GM12878 (cell line): ENCODE measurements around the gene SOX6. TPM values are rescaled to one million over a fixed set of nuclear protein-coding genes. Genes with fewer than 3 reads are reported as not detected.

ENCODE experiments used
- ATAC-seq: fragments of 200-7000 bp; cut with Tn5 transposase; 3 replicates; pipeline ENCODE4 v1.9.1; 2020; ENCODE audit warnings: mild to moderate bottlenecking, moderate library complexity
- BruUV-seq: library from RNA; stranded (reverse); fragments of 400-500 nt; replicated peaks from 2 replicates; lab custom pipeline; 2021; lab: Mats Ljungman, UMichigan
- CTCF ChIA-PET: fragments of 300-600 bp; sonication (Branson Sonifier 250); formaldehyde crosslinking; extraction: SDS; loops from one replicate; lab custom pipeline; 2021; ENCODE audit warnings: inconsistent platforms; lab: Yijun Ruan, JAX
- POLR2A ChIA-PET: fragments of 350-600 bp; formaldehyde crosslinking; extraction: SDS; loops from one replicate; lab custom pipeline; 2021; ENCODE audit warnings: inconsistent platforms; lab: Charles Lee
- RAD21 ChIA-PET: fragments of 300-600 bp; sonication (Branson Sonifier 250); formaldehyde crosslinking; loops from one replicate; lab custom pipeline; 2023; ENCODE audit warnings: antibody characterized with exemption; ENCODE audit not compliant: unreplicated experiment; lab: Charles Lee
- SMC1A ChIA-PET: fragments of 300-600 bp; sonication (Branson Sonifier 250); formaldehyde crosslinking; loops from one replicate; lab custom pipeline; 2023; ENCODE audit not compliant: unreplicated experiment, uncharacterized antibody; lab: Charles Lee
- DNase-seq: peaks from one replicate; pipeline ENCODE4 v3.0.0-alpha.2; 2011; ENCODE audit warnings: low read depth, low spot score
- FAIRE-seq: peaks from 3 replicates; lab custom pipeline; 2011; peaks lifted over from hg19 to GRCh38; lab: Jason Lieb, UNC
- H2AFZ ChIP-seq: 2 replicates; pipeline ENCODE4 v1.6.0; 2011; ENCODE audit warnings: low read depth, low read length, control low read depth; ENCODE audit not compliant: control insufficient read depth
- H3K27ac ChIP-seq: 2 replicates; pipeline ENCODE4 v1.5.1; 2011; ENCODE audit warnings: control low read depth; ENCODE audit not compliant: control insufficient read depth, insufficient read depth
- H3K27me3 ChIP-seq, 2 experiments: replicated peaks in 1 of 2; 2 replicates each; pipeline versions ENCODE4 v1.6.0 to v1.6.1; 2011; ENCODE audit warnings: low read length in 1 of 2; ENCODE audit not compliant: control insufficient read depth in 2 of 2, insufficient read depth in 2 of 2
- H3K36me3 ChIP-seq, 2 experiments: 2 replicates each; pipeline ENCODE4 v1.5.1; 2011; ENCODE audit warnings: low read length in 1 of 2; ENCODE audit not compliant: control insufficient read depth in 2 of 2, insufficient read depth in 2 of 2
- H3K4me1 ChIP-seq: 2 replicates; pipeline ENCODE4 v1.6.1; 2011; ENCODE audit warnings: mild to moderate bottlenecking, low read length, moderate library complexity, mixed read lengths; ENCODE audit not compliant: control insufficient read depth, insufficient read depth
- H3K4me2 ChIP-seq: 2 replicates; pipeline ENCODE4 v1.6.0; 2011; ENCODE audit warnings: control low read depth; ENCODE audit not compliant: control insufficient read depth, insufficient read depth
- H3K4me3 ChIP-seq: fragments of 200-600 bp; sonication (generic); 2 replicates; pipeline ENCODE4 v1.5.1; 2016
- H3K79me2 ChIP-seq: 2 replicates; pipeline ENCODE4 v1.6.0; 2011; ENCODE audit warnings: low read length; ENCODE audit not compliant: control insufficient read depth, insufficient read depth
- H3K9ac ChIP-seq: 2 replicates; pipeline ENCODE4 v1.8.0; 2011; ENCODE audit warnings: low read length, control low read depth, mixed read lengths; ENCODE audit not compliant: control insufficient read depth, insufficient read depth
- H3K9me3 ChIP-seq: replicated peaks from 3 replicates; pipeline ENCODE4 v1.5.1; 2011; ENCODE audit warnings: mild to moderate bottlenecking, low read length; ENCODE audit not compliant: control insufficient read depth, insufficient read depth
- H4K20me1 ChIP-seq: 2 replicates; pipeline ENCODE4 v1.6.0; 2011; ENCODE audit not compliant: control insufficient read depth, insufficient read depth
- ATF7 ChIP-seq: fragments of 450-650 bp; IDR thresholded peaks from 2 replicates; pipeline ENCODE4 v1.6.1; 2016; ENCODE audit warnings: low read depth, mild to moderate bottlenecking
- CUX1 ChIP-seq: IDR thresholded peaks from 2 replicates; pipeline ENCODE4 v1.6.1; 2012; ENCODE audit warnings: improper control_type of control experiment, low read depth, low read length; ENCODE audit not compliant: insufficient replicate concordance
- EED ChIP-seq: sonication (generic); IDR thresholded peaks from 2 replicates; pipeline ENCODE4 v1.6.1; 2016; ENCODE audit warnings: antibody characterized with exemption, low read depth
- EGR1 ChIP-seq, 2 experiments: IDR thresholded peaks; 1 replicate in 1 of 2; 2 replicates in 1 of 2; pipeline ENCODE4 v1.6.1; 2011 to 2012; ENCODE audit warnings: low read depth in 2 of 2, low read length in 2 of 2, borderline replicate concordance in 1 of 2, mild to moderate bottlenecking in 1 of 2, moderate library complexity in 1 of 2
- HCFC1 ChIP-seq: fragments of 150-350 bp; IDR thresholded peaks from 2 replicates; pipeline ENCODE4 v1.6.1; 2014; ENCODE audit warnings: low read length
- IKZF2 ChIP-seq, 2 experiments: fragments of 450-650 bp; IDR thresholded peaks; 2 replicates each; pipeline ENCODE4 v1.6.1; 2017; ENCODE audit warnings: mild to moderate bottlenecking in 2 of 2, moderate library complexity in 2 of 2
- NKRF ChIP-seq: fragments of 450-650 bp; conservative IDR thresholded peaks from 2 replicates; pipeline ENCODE4 v1.6.1; 2017; ENCODE audit warnings: mild to moderate bottlenecking, moderate library complexity
- RBBP5 ChIP-seq: fragments of 200-600 bp; sonication (generic); conservative IDR thresholded peaks from 2 replicates; pipeline ENCODE4 v1.6.1; 2016
- SIX5 ChIP-seq: IDR thresholded peaks from 2 replicates; pipeline ENCODE4 v1.6.1; 2011; ENCODE audit warnings: mild to moderate bottlenecking, low read depth, low read length, moderate library complexity; ENCODE audit not compliant: severe bottlenecking
- SP1 ChIP-seq: IDR thresholded peaks from one replicate; pipeline ENCODE4 v1.6.1; 2011; ENCODE audit warnings: low read depth, low read length
- TBL1XR1 ChIP-seq: IDR thresholded peaks from 2 replicates; pipeline ENCODE4 v1.6.1; 2012; ENCODE audit warnings: low read depth, low read length, improper control_type of control experiment
- USF1 ChIP-seq: IDR thresholded peaks from 2 replicates; pipeline ENCODE4 v1.6.1; 2011; ENCODE audit warnings: borderline replicate concordance, low read depth, mild to moderate bottlenecking, moderate library complexity, mixed read lengths, low read length; ENCODE audit not compliant: insufficient read depth; ENCODE audit errors: extremely low read length
- USF2 ChIP-seq: IDR thresholded peaks from 2 replicates; pipeline ENCODE4 v1.6.1; 2011; ENCODE audit warnings: low read depth, low read length, improper control_type of control experiment, borderline replicate concordance
- ZSCAN29 ChIP-seq: fragments of 450-650 bp; IDR thresholded peaks from 2 replicates; pipeline ENCODE4 v1.6.1; 2017; ENCODE audit warnings: mild to moderate bottlenecking, moderate library complexity
- WGBS: methylation state at CpG from one replicate; pipeline ENCODE4 v1.1.6; 2016; ENCODE audit warnings: low lambda C conversion rate; ENCODE audit not compliant: insufficient replicate concordance, insufficient coverage; ENCODE audit errors: missing lambda C conversion rate; 5-methylcytosine and 5-hydroxymethylcytosine counted together
- in situ Hi-C: fragments of 300-500 bp; cut with MboI; formaldehyde crosslinking; loops from 9 replicates; pipeline ENCODE4 v1.14.3; 2018; ENCODE audit warnings: mixed read lengths
- intact Hi-C: fragments of 100-400 bp; cut with micrococcal nuclease; formaldehyde crosslinking; loops from one replicate; pipeline ENCODE4 v1.14.2; 2022; ENCODE audit not compliant: unreplicated experiment
- polyA plus RNA-seq, 11 experiments: library from polyadenylated mRNA; depleted of rRNA in 4 of 11; unstranded in 6 of 11; stranded (reverse) in 5 of 11; fragments of >200 nt; fragmentation: Nextera tagmentation in 4 of 11; fragmentation: Illumina TruSeq in 1 of 11; extraction: Ambion mirVana in 4 of 11; extraction: Trizol in 1 of 11; gene quantifications; 1 replicate in 1 of 11; 2 replicates in 10 of 11; pipeline versions ENCODE4 v1.2.1 to v1.2.3, GENCODE V29; 2011 to 2016; ENCODE audit warnings: inconsistent platforms in 2 of 11, missing spikeins in 2 of 11, low read depth in 1 of 11
- total RNA-seq, 4 experiments: library from RNA; depleted of rRNA in 3 of 4; stranded (reverse); fragments of >200 nt in 3 of 4; fragmentation: Illumina TruSeq in 1 of 4; extraction: Trizol in 1 of 4; gene quantifications; 2 replicates each; pipeline versions ENCODE4 v1.2.1 to v1.2.3, GENCODE V29; 2013 to 2021

The SOX6 gene
- total and polyA plus RNA-seq, 10 of the 15 experiments (the other 5 are each of a cell fraction or from before 2014, with no cell fraction given) = 0.03 to 0.71 (median 0.29) TPM; not detected in 4

- TF ChIP-seq CUX1 (no peak), TBL1XR1 (no peak), EGR1 (IDR thresholded peaks at IDR 0.05; ENCODE audit: borderline replicate concordance in 1 of 2, low read depth in 2 of 2, low read length in 2 of 2) (no peak), RBBP5 (no peak), ZSCAN29 (no peak), ATF7 (no peak)
These were observed 413.4 kb downstream of the SOX6 start (continued) for GRCh38 chr11:15942936-15943335.

GRCh38 chr11:15942126-15942525 lies 414.2 kb downstream of the SOX6 start:
- in situ Hi-C loops = no loop called here
- Histone ChIP-seq H3K27ac (no peak overlapping the region), H3K36me3 (no peaks in the 10 kb centered on the region), H3K27me3 (no peaks in the 10 kb centered on the region), H3K4me2 (no peak overlapping the region), H3K9ac (no peak overlapping the region), H3K4me3 (no peak overlapping the region), H4K20me1 (no peaks in the 10 kb centered on the region), H2AFZ (no peak overlapping the region), H3K4me1 (no peaks in the 10 kb centered on the region), H3K79me2 (no peaks in the 10 kb centered on the region), H3K9me3 (no peaks in the 10 kb centered on the region)
- 40% methylated on average over 7 of the region's 7 CpGs for WGBS
- intact Hi-C loops = no loop called here
- FAIRE-seq (no peak), ATAC-seq (no peak), DNase-seq (no peak)
- ChIA-PET CTCF (interaction anchor here (1.3 kb wide), 1 partner anchor 45 kb away, joined by 7 read pairs; no protein-coding TSS in a partner anchor), RAD21 (no interaction called here), POLR2A (no interaction called here), SMC1A (interaction anchor here (0.6 to 1.3 kb wide), 3 partner anchors 14 to 84 kb away, joined by 3 read pairs; no protein-coding TSS in a partner anchor)
- BruUV-seq = no TSS peak
- no peak for TF ChIP-seq SP1
- no peak for TF ChIP-seq NKRF
- no peak for TF ChIP-seq EED
- TF ChIP-seq IKZF2 (IDR thresholded peaks at IDR 0.05) = no peak
- TF ChIP-seq USF2 = no peak
- TF ChIP-seq HCFC1 = no peak
- TF ChIP-seq SIX5 = no peak
- no peak for TF ChIP-seq USF1
